Measurements from ENCODE around the gene FNBP1L.
"Not testable (repeated sequence)": the region's sequence is repeated elsewhere in the genome, so short reads cannot be mapped to it uniquely, and the experiment has no call there.

DNA sequence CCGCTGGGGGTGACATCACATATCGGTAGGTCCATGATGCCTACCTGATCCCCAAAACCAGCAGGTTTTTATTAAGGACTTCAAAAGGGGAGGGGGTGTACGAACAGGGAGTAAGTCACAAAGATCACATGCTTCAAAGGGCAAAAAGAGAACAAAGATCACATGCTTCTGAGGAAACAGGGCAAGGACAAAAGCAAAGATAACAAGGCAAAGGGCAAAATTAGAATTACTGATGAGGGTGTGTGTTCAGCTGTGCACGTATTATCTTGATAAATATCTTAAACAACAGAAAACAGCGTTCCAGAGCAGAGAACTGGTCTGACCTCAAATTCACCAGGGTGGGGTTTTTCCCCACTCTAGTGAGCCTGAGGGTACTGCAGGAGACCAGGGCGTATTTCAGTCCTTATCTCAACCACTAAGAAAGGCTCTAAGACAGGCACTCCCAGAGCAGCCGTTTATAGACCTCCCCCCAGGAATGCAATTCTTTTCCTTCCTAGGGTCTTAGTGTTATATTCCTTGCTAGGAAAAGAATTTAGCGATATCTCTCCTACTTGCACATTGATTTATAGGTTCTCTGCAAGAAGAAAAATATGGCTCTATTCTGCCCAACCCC lies 31.3 kb downstream of the FNBP1L start:
- TF ChIP-seq, protein P1, sequence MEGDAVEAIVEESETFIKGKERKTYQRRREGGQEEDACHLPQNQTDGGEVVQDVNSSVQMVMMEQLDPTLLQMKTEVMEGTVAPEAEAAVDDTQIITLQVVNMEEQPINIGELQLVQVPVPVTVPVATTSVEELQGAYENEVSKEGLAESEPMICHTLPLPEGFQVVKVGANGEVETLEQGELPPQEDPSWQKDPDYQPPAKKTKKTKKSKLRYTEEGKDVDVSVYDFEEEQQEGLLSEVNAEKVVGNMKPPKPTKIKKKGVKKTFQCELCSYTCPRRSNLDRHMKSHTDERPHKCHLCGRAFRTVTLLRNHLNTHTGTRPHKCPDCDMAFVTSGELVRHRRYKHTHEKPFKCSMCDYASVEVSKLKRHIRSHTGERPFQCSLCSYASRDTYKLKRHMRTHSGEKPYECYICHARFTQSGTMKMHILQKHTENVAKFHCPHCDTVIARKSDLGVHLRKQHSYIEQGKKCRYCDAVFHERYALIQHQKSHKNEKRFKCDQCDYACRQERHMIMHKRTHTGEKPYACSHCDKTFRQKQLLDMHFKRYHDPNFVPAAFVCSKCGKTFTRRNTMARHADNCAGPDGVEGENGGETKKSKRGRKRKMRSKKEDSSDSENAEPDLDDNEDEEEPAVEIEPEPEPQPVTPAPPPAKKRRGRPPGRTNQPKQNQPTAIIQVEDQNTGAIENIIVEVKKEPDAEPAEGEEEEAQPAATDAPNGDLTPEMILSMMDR (IDR thresholded peaks at IDR 0.05), result not testable (repeated sequence)
- not testable (repeated sequence) for TF ChIP-seq POLR2A (IDR thresholded peaks at IDR 0.05; ENCODE audit: low read depth); POLR2AphosphoS5 (IDR thresholded peaks at IDR 0.05); EP300 (IDR thresholded peaks at IDR 0.05)
